DMS114 treated with DMSO at 0.1 percent for 48 hours (cell line): ENCODE measurements around the gene ANKRD9.

Experiments used
- DNase-seq: peaks from one replicate; lab custom pipeline; 2025; ENCODE audit not compliant: unreplicated experiment; lab: John Stamatoyannopoulos, UW

ANKRD9 gene

DNA sequence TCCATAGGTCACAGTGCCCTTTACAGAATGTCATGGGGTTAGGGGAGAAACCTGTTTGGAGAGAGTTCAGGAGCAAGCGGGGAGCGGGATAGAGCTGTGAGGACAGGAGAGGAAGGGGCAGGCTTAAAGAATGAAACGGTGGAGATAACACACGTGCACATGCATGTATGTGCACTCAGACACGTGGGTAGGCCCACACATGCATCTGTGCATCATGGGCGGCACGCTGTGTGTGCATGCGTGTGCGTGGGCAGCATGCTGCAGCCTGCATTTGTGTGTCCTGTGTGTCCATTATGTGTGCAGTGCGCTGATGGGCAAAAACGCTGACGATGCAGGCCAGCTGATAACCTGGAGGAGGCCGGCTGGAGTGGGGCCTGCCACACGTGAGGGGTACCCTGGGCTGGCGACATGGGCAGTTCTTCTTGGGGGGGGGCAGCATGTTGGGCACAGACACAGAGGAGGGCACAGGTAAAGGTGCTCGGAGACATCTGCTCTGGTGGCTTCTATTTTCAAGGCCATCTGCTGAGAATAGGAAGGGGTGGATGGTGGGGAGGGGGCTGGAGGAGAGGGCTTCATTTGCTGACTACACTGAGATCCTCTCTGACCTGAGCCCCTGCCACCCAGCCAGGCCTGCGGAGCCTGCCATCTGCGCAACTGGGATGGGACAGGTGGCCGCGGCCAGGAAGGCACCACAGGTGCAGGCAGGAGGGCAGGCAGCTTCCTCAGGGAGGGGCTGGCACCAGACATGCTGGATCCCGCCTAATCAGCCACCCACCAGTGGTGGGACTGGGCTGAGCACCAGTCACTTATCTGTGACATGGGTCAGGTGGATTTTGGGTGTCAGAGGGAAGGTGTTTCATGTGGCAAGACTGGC lies 4.6 kb upstream of the ANKRD9 start:
- DNase-seq = no peak

DNA sequence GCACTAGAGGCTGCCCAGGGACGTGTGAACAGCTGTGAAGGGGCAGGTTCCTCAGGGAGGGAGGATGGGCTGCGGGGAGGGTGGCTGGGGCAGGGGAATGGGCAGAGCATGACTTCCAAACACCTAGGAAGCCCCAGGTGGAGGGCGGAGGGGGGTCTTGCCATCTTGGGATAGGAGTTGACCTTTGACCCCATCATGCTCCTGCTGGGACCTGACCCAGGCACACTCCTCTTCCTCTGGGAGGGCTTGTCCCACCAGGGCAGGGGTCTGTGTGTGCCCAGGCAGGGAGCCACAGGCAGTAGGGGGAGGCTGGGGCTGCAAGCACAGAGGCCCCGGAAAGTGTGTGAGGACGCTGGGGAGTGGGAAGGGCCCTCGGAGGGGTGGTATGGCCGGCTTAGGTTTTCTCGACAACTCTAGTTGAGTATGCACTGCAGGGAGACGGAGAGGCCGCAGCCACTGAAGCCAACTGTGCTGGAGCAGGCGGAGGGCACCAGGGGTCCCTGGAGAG lies 3.3 kb upstream of the ANKRD9 start:
- DNase-seq = no peak

DNA sequence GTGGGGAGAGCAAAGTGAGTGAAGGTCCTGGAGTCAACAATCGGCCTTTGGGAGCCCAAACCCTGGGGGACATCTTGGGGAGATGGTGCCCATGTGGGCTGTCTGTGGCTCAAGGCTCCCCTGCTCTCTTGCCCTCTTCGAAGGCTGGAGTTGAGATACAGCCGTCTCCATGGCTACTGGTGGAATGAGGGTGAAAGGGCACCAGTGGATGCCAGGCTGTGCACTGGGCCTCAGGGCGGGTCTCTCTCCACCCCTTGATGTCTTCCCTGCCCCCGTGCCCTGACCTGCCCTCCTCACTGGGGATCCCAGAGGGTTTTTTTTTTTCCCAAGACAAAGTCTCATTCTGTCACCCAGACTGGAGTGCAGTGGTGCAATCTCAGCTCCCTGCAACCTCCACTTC lies 2.0 kb upstream of the ANKRD9 start:
- DNase-seq = no peak

DNA sequence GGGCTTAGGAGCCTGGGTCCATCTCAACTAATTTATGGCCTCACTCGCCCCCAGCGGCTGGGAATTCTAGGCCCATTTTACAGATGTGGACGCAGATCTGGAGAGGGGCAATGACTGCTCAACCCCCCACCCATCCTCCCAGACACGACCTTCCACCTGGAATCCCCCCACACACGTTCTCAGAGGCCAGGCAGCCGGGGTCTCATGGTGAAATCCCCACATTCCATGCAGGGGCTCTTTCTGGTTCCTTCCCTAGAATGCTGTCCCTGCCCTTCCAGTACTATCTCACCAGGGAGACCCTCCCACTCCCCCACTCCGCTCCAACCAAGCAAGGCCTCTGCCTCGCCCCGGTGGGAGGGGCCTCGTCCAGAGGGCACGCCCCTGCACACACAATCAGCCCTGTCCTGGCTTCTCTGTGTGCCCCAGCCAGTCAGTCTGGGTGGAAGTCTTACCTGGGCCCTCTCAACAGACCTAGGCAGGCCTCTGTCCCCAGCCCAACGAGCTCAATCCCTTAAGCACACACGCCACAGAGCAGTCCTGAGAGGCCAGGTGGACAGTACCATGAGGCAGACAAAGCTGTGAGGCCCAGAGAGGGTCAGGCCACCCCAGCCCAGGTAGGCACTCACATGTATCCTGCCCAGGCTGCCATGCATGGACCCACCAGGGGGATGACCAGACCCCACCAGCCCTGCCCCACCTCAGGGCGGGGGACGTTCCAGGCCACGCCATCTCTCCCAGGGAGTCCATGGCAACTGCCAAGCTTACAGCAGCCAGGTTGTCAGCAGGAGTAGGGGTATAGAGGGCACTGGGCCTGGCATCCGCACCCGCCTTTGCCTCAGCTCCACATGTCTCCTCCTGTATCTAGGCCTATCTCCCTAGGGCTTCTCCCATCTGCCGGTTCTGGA lies 1.3 kb upstream of the ANKRD9 start:
- DNase-seq = no peak

DNA sequence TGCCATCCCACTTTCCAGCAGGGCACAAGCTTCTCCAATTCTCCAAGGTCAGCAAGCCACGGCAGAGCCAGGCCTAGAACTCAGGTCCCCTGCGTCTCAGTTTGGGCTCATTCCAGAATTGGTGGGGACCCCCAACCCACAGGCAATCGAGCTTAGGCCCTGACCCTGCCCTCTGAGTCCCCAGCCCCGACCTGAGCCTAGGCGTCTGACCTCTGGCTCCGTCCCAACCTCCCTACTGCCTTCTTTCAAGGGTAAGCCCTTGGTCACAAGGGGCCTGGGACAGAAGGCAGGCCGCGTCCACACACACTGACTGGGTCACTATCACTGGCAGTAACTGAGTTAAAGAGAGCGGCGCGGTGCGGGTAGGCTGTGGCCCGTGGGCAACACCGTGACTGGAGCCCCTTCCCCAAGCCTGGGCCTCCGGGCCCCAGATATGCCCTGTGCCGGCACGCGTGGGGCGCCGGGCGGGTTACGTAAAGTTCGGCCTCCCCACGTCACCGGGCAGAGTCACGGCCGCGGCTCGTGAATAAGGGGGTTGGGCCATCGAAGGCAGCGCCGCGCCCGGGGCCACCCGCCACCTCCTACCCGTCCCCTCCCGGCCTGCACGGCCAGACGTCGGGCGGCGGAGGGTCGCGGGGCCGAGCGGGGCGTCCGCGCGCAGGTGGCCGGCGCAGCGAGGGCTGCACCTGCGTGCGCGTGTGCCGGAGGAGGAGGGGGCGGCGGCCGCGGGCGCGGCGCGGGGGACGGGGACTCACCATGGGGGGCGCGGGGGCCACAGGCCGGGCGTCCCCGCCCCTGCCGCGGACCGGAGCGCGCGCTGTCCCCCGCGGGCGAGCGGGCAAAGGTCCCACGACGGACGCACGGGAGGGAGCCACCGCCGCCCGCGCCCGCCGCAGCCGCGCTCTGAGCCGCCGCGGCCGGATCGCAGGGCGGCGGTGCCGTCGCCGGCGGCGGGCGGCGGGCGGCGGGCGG lies 516 bp downstream of the ANKRD9 start:
- no peak for DNase-seq

DNA sequence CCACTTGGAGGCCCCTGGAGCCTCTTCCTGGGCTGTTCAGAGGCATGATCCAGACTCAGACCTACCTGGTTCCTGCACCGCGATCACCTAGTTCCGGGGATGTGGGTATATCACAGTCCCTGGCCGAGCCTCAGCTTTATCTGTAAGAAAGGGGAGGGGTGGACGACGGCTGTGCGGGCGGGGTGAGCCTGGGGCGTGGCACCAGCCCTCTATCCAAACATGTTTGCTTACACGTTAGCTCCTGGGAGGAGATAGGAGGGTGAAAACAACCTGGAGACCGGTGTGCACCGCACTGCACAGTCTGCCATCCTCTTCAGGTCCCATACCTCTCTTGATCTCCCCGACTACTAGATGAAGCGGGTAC lies 1.2 kb downstream of the ANKRD9 start:
- no peak for DNase-seq

DNA sequence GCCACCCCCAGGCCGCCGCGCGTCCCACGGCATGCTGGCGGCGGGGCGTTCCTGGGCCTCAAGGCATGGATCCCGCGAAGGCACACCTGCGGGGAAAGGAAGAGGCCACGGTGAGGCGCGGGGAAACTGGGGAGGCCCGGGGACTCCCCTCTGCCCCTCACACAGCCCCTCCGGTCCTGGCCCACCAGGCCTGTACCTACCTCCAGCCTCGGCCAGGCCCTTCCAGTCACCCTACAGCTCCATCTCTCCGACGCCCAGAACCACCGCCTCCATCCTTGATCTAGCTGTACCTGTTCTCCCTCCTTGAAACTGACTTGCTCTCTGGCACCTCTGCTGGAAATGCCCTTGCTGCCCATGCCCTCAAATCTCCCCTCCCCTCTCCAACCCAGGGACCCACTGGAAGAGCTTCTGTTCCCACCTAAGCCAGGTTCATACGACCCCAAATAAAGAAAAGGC lies 1.7 kb downstream of the ANKRD9 start:
- no peak for DNase-seq

DNA sequence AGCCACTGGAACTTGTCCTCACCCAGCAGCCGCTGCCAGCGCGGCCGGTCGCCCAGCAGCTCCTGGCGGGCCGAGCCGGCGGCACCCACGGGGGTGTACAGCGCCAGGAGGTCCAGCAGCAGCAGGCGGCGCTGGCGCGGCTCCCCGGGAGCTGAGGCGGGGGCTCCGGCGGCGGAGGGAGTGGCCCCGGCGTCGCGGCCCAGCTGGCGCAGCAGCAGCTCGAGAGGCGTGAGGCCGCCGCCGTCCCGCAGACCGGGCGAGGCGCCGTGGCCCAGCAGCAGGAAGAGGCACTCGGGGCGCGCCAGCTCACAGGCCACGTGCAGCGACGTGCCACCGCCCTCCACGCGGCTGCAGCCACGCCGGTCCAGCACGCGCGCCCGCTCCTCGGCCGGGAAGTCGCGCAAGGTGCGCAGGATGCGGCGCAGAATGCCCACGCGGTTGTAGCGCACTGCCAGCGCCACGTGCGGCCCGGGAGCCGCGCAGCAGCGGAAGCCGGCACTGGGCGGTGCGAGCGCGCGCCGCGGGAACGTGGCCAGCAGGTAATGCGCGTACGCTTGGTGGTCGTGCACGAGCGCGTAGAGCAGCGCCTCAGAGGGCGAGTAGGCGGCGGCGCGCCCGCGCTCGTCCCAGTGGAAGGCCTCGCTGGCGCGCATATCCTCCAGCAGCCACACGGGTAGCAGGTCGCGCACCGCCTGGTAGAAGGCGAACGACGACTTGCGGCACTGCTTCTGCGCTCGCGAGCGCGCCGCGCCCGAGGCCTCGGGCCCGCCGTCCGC lies 2.3 kb downstream of the ANKRD9 start:
- no peak for DNase-seq

DNA sequence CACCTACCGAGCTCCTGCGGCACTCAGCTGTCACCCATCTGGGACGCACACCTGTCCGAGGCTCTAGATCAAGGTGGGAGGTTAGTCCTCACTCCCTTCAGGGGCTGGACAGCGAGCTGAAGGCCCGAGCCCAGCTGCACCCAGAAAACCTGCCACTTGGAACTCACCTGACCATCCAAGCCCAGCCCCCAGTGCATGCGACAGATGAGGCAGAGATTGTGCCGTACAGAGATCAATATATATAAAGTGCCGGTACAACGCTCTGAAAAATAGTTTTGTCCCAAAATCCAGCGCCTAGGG lies 3.0 kb downstream of the ANKRD9 start:
- no peak for DNase-seq

DNA sequence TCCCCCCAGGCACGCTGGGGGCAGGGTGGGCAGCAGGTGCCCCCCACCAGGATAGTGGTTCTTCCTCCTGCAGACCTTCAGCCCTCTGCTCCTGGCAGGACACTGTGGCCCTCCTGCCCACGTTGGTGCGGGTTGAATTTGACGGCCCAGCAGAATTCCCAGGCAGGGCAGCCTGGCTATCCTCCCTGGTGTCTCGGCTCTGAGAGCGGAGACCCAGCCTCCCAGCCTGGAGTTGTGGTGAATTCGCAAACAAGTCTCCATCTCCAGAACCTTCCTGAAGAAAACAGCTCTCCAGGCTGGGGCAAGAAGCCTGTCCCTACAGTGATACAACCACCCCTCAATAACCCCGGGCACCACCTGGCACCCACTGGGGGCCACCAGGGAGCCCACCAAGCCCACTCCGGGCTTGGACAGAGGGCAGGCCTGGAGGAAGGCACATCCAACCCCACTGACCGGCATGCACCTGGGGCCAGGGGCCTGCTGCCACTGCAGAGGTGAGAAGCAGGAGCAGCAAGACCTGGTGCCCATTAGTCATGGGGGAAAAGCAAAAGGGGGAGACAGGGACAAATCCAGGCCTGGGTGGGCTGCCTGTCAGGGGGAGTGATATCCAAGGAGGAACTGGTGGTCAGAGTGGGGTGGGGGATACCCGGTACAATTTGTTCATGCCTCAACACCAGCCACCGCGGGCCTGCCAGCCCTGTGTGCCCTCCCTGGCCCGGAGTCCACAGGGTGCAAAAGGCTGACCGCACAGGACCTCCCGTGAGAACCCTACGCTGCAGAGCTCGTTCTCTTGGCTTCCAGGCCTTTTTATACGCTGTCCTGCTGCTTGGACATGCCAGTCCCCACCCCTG lies 3.6 kb downstream of the ANKRD9 start:
- no peak for DNase-seq

DNA sequence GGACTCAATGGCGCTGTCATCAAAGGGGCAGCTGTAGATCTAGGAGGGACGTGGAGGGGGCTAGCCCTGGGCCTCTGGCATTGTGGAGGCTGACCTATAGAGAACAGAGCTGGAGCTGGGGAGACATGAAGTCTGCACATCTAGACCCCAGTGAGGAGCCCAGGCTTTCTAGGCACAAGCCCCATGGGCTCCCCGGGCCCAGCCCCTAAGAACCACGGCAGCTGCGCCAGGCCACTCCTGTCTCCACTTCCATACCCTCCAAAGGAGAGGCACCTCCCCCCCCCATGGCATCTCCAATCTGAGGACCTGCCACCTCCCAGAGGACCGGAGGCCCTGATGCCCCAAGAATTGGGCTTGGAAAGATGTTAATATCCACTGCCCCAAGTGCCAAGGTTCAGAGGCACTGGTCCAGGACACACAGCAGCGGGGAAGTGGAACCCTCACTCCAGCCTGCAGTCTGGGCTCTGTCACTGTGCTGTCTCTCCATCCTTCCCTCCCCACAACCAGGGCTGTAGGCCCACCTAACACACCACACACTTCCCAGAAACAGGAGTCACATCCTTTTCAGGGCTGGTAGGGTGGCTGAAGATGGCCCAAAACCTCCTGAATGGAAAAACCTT lies 4.5 kb downstream of the ANKRD9 start:
- no peak for DNase-seq

- no peak for DNase-seq
Observed at GRCh38 chr14:102504328-102504999, 5.1 kb downstream of the ANKRD9 start.

GRCh38 chr14:102503641-102504327 lies 5.8 kb downstream of the ANKRD9 start:
- DNase-seq = no peak

GRCh38 chr14:102502571-102502970 lies 7.0 kb downstream of the ANKRD9 start:
- DNase-seq = no peak

GRCh38 chr14:102501751-102502315 lies 7.7 kb downstream of the ANKRD9 start:
- no peak for DNase-seq

GRCh38 chr14:102500713-102501112 lies 8.9 kb downstream of the ANKRD9 start:
- DNase-seq = no peak

GRCh38 chr14:102500158-102500662 lies 9.4 kb downstream of the ANKRD9 start:
- no peak for DNase-seq
